ENCODE results near the gene FGFBP1.

The FGFBP1 gene

GRCh38 chr4:15956179-15956850, 17.8 kb upstream of the FGFBP1 start:
- peak; percentile 94 for TF ChIP-seq CTCF (conservative IDR thresholded peaks at IDR 0.05)
- no peak overlapping the region for H3K27ac ChIP-seq

DNA sequence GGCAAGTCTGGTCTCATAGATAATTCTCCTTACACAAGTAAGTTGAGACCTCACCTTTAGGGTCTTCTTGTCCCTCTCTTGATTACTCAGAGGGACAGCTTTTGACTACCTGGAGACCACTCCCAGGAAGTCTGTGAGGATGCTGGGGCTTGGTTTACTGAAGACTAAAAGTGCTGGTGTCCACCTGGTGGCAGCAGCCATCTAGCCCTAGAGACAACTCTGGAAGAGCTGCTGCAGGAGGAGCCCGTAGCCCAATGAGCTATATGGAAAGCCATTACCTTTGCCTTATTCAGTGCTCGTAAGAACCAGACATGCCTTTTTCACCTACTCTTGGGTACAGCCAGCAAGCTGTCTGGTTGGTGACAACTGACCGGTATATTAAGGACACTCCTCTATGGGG, 17.1 kb upstream of the FGFBP1 start:
- H3K27ac ChIP-seq = no peak overlapping the region
- no peak for TF ChIP-seq CTCF (conservative IDR thresholded peaks at IDR 0.05)

GRCh38 chr4:15953625-15954024, 15.1 kb upstream of the FGFBP1 start:
- no peak overlapping the region for H3K27ac ChIP-seq
- no peak for TF ChIP-seq CTCF (conservative IDR thresholded peaks at IDR 0.05)

- no peak for TF ChIP-seq CTCF (conservative IDR thresholded peaks at IDR 0.05)
- no peak overlapping the region for H3K27ac ChIP-seq
Observed at GRCh38 chr4:15951781-15952180, 13.2 kb upstream of the FGFBP1 start.

DNA sequence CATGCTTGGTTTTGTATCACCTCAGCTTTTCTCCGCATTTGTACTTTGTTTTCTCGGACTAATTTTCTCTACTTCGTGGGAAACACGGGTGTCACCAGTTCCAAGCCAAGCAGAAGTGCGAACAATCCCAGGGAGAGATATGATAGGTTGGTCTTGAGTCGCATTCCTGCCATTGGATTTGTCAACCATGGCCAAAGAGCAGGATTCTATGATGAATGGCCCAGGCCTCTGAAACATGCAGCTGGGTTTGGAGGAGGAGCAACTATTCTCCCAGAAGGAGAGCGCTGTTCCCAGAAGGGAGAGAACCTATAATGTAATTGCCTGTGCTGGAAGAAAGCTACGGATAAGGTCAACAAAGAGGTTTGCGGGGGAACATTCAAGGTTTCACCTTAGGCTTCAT, 10.3 kb upstream of the FGFBP1 start:
- TF ChIP-seq CTCF (conservative IDR thresholded peaks at IDR 0.05) = no peak
- no peak overlapping the region for H3K27ac ChIP-seq

DNA sequence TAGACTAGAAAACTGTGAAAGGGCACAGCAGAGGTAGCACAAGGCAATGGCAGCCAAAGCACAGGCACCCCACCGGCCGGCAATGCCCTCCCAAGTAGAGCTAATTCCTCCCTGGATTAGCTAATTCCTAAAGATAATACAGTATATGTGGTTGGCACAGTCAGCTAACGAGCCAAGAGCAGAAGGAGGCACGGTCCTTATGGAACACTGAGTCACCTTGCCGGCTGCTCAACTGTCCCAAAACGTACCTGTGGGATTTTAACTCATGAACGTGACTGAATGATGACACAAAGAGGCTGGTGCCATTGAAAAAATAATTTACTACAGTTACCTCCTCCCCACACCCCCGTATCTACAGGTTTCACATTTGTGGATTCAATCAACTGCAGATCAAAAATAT, 9.1 kb upstream of the FGFBP1 start:
- TF ChIP-seq CTCF (conservative IDR thresholded peaks at IDR 0.05) = no peak
- H3K27ac ChIP-seq = no peak overlapping the region

GRCh38 chr4:15945516-15945915, 7.0 kb upstream of the FGFBP1 start:
- TF ChIP-seq CTCF (conservative IDR thresholded peaks at IDR 0.05) = no peak
- H3K27ac ChIP-seq = no peak overlapping the region

Measured in VCaP (cell line).